GM21786 (cell line): ENCODE results near the gene PRR33.

Experiments used
- ATAC-seq: cut with Tn5 transposase; IDR thresholded peaks from one replicate; pipeline ENCODE4 v1.9.1; 2021; ENCODE audit not compliant: unreplicated experiment

PRR33 gene

DNA sequence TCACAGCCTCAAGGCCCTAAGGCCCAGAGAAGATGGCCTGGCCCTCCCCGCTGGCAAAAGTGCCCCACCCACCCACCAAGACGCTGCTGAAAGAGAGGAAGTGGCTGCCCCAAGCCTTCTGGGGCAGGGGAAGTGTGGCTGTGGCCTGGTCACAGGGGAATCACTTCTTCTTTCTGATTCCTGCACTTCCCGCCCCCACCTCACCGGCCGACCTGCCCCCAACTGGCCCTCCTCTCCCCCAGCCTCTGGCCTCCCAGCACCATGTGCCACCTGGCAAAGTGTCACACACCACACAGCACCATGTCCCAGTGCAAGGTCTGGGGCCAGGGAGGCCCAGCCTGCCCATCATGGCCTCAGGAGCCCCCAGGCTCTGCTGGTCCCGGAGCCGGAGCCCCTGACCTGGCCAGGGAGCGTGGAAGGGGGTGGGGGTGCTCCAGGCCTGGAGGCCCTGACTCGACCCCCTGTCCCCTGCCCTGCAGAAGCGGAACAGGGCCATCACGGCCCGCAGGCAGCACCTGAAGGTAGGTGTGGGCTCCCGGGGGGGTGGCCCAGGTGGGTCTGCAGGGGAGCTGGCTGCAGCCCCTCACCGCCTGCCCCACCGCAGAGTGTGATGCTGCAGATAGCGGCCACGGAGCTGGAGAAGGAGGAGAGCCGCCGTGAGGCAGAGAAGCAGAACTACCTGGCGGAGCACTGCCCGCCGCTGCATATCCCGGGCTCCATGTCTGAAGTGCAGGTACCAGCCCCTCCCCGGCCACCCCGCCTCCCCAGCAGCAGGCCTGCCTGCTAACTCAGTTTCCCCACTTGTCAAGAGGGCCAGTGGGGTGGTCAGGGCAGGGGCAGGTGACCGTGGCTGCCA lies 51.5 kb downstream of the PRR33 start:
- peak; percentile 58 for ATAC-seq

- no peak for ATAC-seq
Observed at GRCh38 chr11:1839204-1839923, 52.3 kb downstream of the PRR33 start.

DNA sequence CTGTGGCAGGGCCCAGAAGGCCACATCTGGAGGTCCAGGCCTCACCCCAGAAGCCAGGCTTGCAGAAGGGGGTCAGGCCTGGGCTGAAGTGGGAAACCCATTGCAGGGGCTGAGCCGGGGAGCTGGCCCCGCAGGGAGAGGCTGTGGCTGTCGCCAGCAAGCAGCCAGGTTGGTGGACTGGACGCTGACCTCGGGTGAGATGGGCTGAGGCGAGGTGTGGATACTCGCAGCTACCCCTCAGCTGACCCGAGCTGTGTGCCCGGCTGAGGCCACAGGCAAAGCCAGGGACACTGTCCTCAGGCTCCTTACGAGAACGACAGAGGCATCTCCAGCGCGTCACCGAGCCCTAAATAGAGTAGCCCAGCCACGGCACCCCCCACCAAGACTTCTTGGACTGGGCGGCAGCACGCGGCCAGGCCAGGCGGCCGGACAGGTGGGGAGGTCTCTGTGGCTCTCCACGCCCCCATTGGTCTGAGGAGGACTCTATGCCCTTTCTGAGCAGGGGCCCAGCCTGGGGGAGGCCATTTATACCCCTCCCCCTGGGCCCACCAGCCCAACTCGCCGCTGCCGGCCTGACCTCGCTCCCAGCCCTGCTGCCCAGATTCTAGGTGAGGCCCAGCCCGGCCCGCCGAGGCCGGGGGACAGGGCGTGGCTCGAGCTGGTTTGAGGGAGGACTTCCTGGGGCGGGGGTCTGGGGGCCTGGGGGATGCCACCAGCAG lies 53.1 kb downstream of the PRR33 start, which contains the start of gene TNNI2:
Gene TNNI2 (plus strand): TSS at position 556 of the 719 bp plus-strand sequence. CDS start 716 bp downstream, outside the sequence.
- ATAC-seq = no peak
